BLaER1 treated with 17β-estradiol and CSF1 and Interleukin-3, amounts not matched to agents 10 nM and 100 nM (cell line): Measurements from ENCODE around the gene CERK.

Source experiments
- H3K27ac ChIP-seq, 11 experiments: shearing (Covaris generic); formaldehyde crosslinking; 2 replicates each; pipeline ENCODE4 v1.8.1; 2022
- H3K27me3 ChIP-seq, 11 experiments: shearing (Covaris generic); formaldehyde crosslinking; 2 replicates each; pipeline ENCODE4 v1.8.1; 2022
- H3K36me3 ChIP-seq, 11 experiments: shearing (Covaris generic); formaldehyde crosslinking; 2 replicates each; pipeline ENCODE4 v1.8.1; 2022
- H3K4me1 ChIP-seq, 10 experiments: shearing (Covaris generic); formaldehyde crosslinking; 2 replicates each; pipeline ENCODE4 v1.8.1; 2022
- H3K4me2 ChIP-seq, 11 experiments: shearing (Covaris generic); formaldehyde crosslinking; 2 replicates each; pipeline ENCODE4 v1.8.1; 2022
- H3K4me3 ChIP-seq, 10 experiments: shearing (Covaris generic); formaldehyde crosslinking; 2 replicates each; pipeline ENCODE4 v1.8.1; 2022
- H3K9ac ChIP-seq, 11 experiments: shearing (Covaris generic); formaldehyde crosslinking; 2 replicates each; pipeline ENCODE4 v1.8.1; 2022
- H3K9me3 ChIP-seq, 11 experiments: shearing (Covaris generic); formaldehyde crosslinking; replicated peaks in 1 of 11; 2 replicates each; pipeline ENCODE4 v1.8.1; 2022
- H4K20me1 ChIP-seq, 11 experiments: shearing (Covaris generic); formaldehyde crosslinking; 2 replicates each; pipeline ENCODE4 v1.8.1; 2022
- Cebpa-rat ChIP-seq, 11 experiments: shearing (Covaris generic); IDR thresholded peaks; 2 replicates each; pipeline ENCODE4 v1.8.1; 2022

CERK gene

GRCh38 chr22:46686221-46687047 is 51.6 kb downstream of the CERK start:
- H3K27me3 ChIP-seq: peaks cover 0 to 73% (median 0%) of the 10 kb centered on the region in 11 experiments; a peak in 6 of 22 replicates
- H3K27ac ChIP-seq: peak overlapping the region in 9 of 11 experiments; percentile 15 to 87 (median 66); a peak in 17 of 22 replicates
- H3K4me1 ChIP-seq: peaks cover 59 to 100% (median 97%) of the 10 kb centered on the region in 10 experiments
- peaks cover 59 to 98% (median 87%) of the 10 kb centered on the region in 11 experiments; a peak in 21 of 22 replicates for H4K20me1 ChIP-seq
- TF ChIP-seq Cebpa-rat (IDR thresholded peaks at IDR 0.05): peak in 6 of 11 experiments; percentile 25 to 82 (median 62); a peak in 10 of 22 replicates
- peak overlapping the region in 3 of 10 experiments; percentile 3 to 32 (median 12); a peak in 4 of 20 replicates for H3K4me3 ChIP-seq
- peaks cover 28 to 57% (median 45%) of the 10 kb centered on the region in 11 experiments for H3K36me3 ChIP-seq
- H3K9me3 ChIP-seq: no peaks in the 10 kb centered on the region
- peak overlapping the region in 9 of 11 experiments; percentile 2 to 75 (median 57); a peak in 16 of 22 replicates for H3K9ac ChIP-seq
- H3K4me2 ChIP-seq: peak overlapping the region; percentile 61 to 95 (median 84)

GRCh38 chr22:46684706-46685105 is 53.3 kb downstream of the CERK start:
- TF ChIP-seq Cebpa-rat (IDR thresholded peaks at IDR 0.05): no peak; a peak in 1 of 22 replicates
- peaks cover 0 to 75% (median 0%) of the 10 kb centered on the region in 11 experiments; a peak in 6 of 22 replicates for H3K27me3 ChIP-seq
- peak overlapping the region; percentile 61 to 95 (median 84) for H3K4me2 ChIP-seq
- peak overlapping the region in 7 of 11 experiments; percentile 8 to 87 (median 82); a peak in 12 of 22 replicates for H3K27ac ChIP-seq
- peaks cover 18 to 40% (median 33%) of the 10 kb centered on the region in 11 experiments; a peak in 21 of 22 replicates for H3K36me3 ChIP-seq
- peak overlapping the region in 6 of 11 experiments; percentile 7 to 75 (median 51); a peak in 10 of 22 replicates for H3K9ac ChIP-seq
- H3K4me3 ChIP-seq: no peak overlapping the region; a peak in 1 of 20 replicates
- H4K20me1 ChIP-seq: peaks cover 56 to 95% (median 86%) of the 10 kb centered on the region in 11 experiments; a peak in 21 of 22 replicates
- H3K9me3 ChIP-seq: no peaks in the 10 kb centered on the region
- H3K4me1 ChIP-seq: peaks cover 48 to 95% (median 90%) of the 10 kb centered on the region in 10 experiments

- Histone ChIP-seq H3K9ac (peak overlapping the region in 1 of 11 experiments; percentile 34; a peak in 2 of 22 replicates), H3K9me3 (0 out of 22 replicates have a peak, but pooled peaks cover 0 to 3% (median 0%) of the 10 kb centered on the region in 11 experiments), H3K27ac (peak overlapping the region in 2 of 11 experiments; percentile 26 to 87; a peak in 2 of 22 replicates), H3K36me3 (peaks cover under 1 to 27% (median 14%) of the 10 kb centered on the region in 11 experiments; a peak in 20 of 22 replicates), H3K27me3 (peaks cover 0 to 77% (median 0%) of the 10 kb centered on the region in 11 experiments; a peak in 7 of 22 replicates), H3K4me3 (no peak overlapping the region), H4K20me1 (peaks cover 59 to 95% (median 87%) of the 10 kb centered on the region in 11 experiments; a peak in 20 of 22 replicates), H3K4me2 (peak overlapping the region in 6 of 11 experiments; percentile 14 to 95 (median 92); a peak in 10 of 22 replicates), H3K4me1 (peaks cover 63 to 95% (median 90%) of the 10 kb centered on the region in 10 experiments)
- no peak for TF ChIP-seq Cebpa-rat (IDR thresholded peaks at IDR 0.05)
Observed at GRCh38 chr22:46682011-46682731, 55.9 kb downstream of the CERK start.

- peaks cover 64 to 95% (median 90%) of the 10 kb centered on the region in 11 experiments; a peak in 19 of 22 replicates for H4K20me1 ChIP-seq
- H3K4me1 ChIP-seq: peaks cover 51 to 95% (median 90%) of the 10 kb centered on the region in 10 experiments
- peaks cover 0 to 81% (median 0%) of the 10 kb centered on the region in 11 experiments; a peak in 7 of 22 replicates for H3K27me3 ChIP-seq
- peak overlapping the region in 4 of 11 experiments; percentile 14 to 95 (median 92); a peak in 4 of 22 replicates for H3K4me2 ChIP-seq
- no peak for TF ChIP-seq Cebpa-rat (IDR thresholded peaks at IDR 0.05)
- H3K36me3 ChIP-seq: peaks cover 0 to 31% (median 20%) of the 10 kb centered on the region in 11 experiments; a peak in 20 of 22 replicates
- no peak overlapping the region for H3K27ac ChIP-seq
- no peak overlapping the region for H3K9ac ChIP-seq
- no peak overlapping the region for H3K4me3 ChIP-seq
- H3K9me3 ChIP-seq: 0 out of 22 replicates have a peak, but pooled peaks cover 0 to 3% (median 0%) of the 10 kb centered on the region in 11 experiments
Observed at GRCh38 chr22:46681010-46681409, 57.0 kb downstream of the CERK start.

- no peak for TF ChIP-seq Cebpa-rat (IDR thresholded peaks at IDR 0.05)
- H4K20me1 ChIP-seq: peaks cover 62 to 95% (median 90%) of the 10 kb centered on the region in 11 experiments; a peak in 19 of 22 replicates
- H3K4me3 ChIP-seq: no peak overlapping the region
- peaks cover 0 to 38% (median 25%) of the 10 kb centered on the region in 11 experiments; a peak in 20 of 22 replicates for H3K36me3 ChIP-seq
- H3K4me2 ChIP-seq: peak overlapping the region in 8 of 11 experiments; percentile 53 to 98 (median 94); a peak in 16 of 22 replicates
- 0 out of 22 replicates have a peak, but pooled peaks cover 0 to 3% (median 0%) of the 10 kb centered on the region in 11 experiments for H3K9me3 ChIP-seq
- 0 out of 22 replicates have a peak overlapping the region, but pooled peaks of 1 of the 11 experiments have one; percentile 21 for H3K27ac ChIP-seq
- H3K4me1 ChIP-seq: peaks cover 49 to 95% (median 90%) of the 10 kb centered on the region in 10 experiments
- peaks cover 0 to 73% (median 0%) of the 10 kb centered on the region in 11 experiments; a peak in 7 of 22 replicates for H3K27me3 ChIP-seq
- H3K9ac ChIP-seq: peak overlapping the region in 2 of 11 experiments; percentile 33 to 64; a peak in 1 of 22 replicates
Observed at GRCh38 chr22:46679706-46680269, 58.3 kb downstream of the CERK start.

GRCh38 chr22:46678785-46679700 is 59.0 kb downstream of the CERK start:
- Histone ChIP-seq H3K27me3 (peaks cover 0 to 65% (median 0%) of the 10 kb centered on the region in 11 experiments; a peak in 7 of 22 replicates), H3K9me3 (0 out of 22 replicates have a peak, but pooled peaks cover 0 to 3% (median 0%) of the 10 kb centered on the region in 11 experiments), H3K4me2 (peak overlapping the region; percentile 63 to 98 (median 94); a peak in 21 of 22 replicates), H3K27ac (peak overlapping the region in 5 of 11 experiments; percentile 35 to 49 (median 39); a peak in 9 of 22 replicates), H3K4me3 (peak overlapping the region in 2 of 10 experiments; percentile 5 to 16; a peak in 2 of 20 replicates), H3K36me3 (peaks cover 0 to 38% (median 25%) of the 10 kb centered on the region in 11 experiments; a peak in 20 of 22 replicates), H3K4me1 (peaks cover 49 to 95% (median 90%) of the 10 kb centered on the region in 10 experiments), H4K20me1 (peaks cover 55 to 95% (median 90%) of the 10 kb centered on the region in 11 experiments; a peak in 19 of 22 replicates), H3K9ac (peak overlapping the region in 6 of 11 experiments; percentile 24 to 64 (median 44); a peak in 11 of 22 replicates)
- no peak for TF ChIP-seq Cebpa-rat (IDR thresholded peaks at IDR 0.05)
